Activated naive CD4-positive, alpha-beta T cell treated with anti-CD3 and anti-CD28 coated beads, Interleukin-2, amount 50 U/mL, for 24 hours (primary cell): Measurements from ENCODE around the gene LAG3.

Experiments used
- H3K27ac Mint-ChIP-seq: one replicate; pipeline ENCODE4 v1.8.0; 2021; ENCODE audit warnings: mild to moderate bottlenecking, mixed read lengths
- H3K27me3 Mint-ChIP-seq: one replicate; pipeline ENCODE4 v1.8.0; 2021; ENCODE audit warnings: mixed read lengths
- H3K36me3 Mint-ChIP-seq: one replicate; pipeline ENCODE4 v1.8.0; 2021; ENCODE audit warnings: mixed read lengths
- H3K4me1 Mint-ChIP-seq: one replicate; pipeline ENCODE4 v1.8.0; 2021; ENCODE audit warnings: mixed read lengths
- H3K4me3 Mint-ChIP-seq: one replicate; pipeline ENCODE4 v1.8.0; 2021; ENCODE audit warnings: mild to moderate bottlenecking, mixed read lengths
- H3K9me3 Mint-ChIP-seq: one replicate; pipeline ENCODE4 v1.8.0; 2021; ENCODE audit warnings: mixed read lengths

The LAG3 gene

DNA sequence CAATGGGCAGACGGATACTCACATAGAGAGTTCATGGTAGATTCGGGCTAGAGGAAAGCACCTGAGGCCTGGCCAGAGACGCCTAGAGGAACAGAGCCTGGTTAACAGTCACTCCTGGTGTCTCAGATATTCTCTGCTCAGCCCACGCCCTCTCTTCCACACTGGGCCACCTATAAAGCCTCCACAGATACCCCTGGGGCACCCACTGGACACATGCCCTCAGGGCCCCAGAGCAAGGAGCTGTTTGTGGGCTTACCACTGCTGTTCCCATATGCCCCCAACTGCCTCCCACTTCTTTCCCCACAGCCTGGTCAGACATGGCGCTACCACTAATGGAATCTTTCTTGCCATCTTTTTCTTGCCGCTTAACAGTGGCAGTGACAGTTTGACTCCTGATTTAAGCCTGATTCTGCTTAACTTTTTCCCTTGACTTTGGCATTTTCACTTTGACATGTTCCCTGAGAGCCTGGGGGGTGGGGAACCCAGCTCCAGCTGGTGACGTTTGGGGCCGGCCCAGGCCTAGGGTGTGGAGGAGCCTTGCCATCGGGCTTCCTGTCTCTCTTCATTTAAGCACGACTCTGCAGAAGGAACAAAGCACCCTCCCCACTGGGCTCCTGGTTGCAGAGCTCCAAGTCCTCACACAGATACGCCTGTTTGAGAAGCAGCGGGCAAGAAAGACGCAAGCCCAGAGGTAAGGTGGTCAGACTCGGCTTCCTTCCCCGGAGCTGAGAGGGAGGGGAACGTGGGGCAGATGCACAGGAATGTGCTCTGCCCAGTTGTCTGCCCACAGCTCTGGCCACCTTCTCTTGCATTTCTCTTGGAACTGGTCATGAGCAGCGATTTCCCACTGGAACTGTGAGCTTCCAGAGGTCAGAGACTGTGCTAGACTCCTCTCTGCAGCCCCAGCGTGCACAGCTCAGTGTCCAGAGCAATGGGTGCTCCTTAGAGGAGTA, 16.9 kb downstream of the LAG3 start, which contains the start of gene CD4:
TSS of gene CD4 (plus strand) at position 557 of the 953 bp plus-strand sequence. CDS start 10,611 bp downstream, outside the sequence.
- Mint-ChIP-seq H3K4me3 (peak within 1 kb of the TSS; percentile 95), H3K36me3 (peaks cover 2% of the 10 kb centered on the region), H3K9me3 (no peaks in the 10 kb centered on the region), H3K27ac (peak within 1 kb of the TSS; percentile 98), H3K4me1 (peaks cover 73% of the 10 kb centered on the region), H3K27me3 (no peaks in the 10 kb centered on the region)

DNA sequence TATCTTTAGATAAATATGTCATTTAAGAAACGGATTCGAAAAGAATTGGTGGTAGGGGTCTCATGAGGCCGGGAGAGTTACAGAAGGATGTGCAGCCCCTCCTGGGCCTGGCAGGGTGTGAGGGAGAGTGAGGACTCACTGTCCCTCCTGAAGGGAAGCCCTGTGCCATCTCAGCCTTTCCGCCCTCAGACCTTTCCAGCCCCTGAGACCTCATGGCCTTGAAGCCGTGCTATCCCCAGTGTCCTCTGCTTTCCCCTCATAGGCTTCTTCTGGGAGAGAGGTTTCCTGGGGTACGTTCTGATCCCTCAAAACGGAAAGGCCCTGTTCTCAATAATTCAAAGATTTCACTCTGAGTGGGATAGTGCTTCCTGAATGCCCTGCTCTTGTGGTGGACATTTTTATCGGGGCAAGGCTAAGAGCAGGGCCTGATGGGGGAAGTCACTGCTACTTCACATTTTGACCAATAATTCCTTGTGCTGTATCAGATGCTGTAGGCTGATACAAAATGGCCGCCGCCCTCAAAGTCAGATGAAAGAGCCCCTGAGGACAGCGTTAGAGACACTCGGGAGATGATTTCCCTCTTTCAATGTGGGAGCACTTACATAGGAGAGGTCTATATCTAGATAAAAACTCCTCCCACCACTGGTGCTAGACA, 18.3 kb downstream of the LAG3 start:
- Mint-ChIP-seq H3K4me1 (peaks cover 69% of the 10 kb centered on the region), H3K27ac (peak overlapping the region; percentile 98), H3K27me3 (no peaks in the 10 kb centered on the region), H3K4me3 (peak overlapping the region; percentile 95), H3K9me3 (no peaks in the 10 kb centered on the region), H3K36me3 (peaks cover 6% of the 10 kb centered on the region)

DNA sequence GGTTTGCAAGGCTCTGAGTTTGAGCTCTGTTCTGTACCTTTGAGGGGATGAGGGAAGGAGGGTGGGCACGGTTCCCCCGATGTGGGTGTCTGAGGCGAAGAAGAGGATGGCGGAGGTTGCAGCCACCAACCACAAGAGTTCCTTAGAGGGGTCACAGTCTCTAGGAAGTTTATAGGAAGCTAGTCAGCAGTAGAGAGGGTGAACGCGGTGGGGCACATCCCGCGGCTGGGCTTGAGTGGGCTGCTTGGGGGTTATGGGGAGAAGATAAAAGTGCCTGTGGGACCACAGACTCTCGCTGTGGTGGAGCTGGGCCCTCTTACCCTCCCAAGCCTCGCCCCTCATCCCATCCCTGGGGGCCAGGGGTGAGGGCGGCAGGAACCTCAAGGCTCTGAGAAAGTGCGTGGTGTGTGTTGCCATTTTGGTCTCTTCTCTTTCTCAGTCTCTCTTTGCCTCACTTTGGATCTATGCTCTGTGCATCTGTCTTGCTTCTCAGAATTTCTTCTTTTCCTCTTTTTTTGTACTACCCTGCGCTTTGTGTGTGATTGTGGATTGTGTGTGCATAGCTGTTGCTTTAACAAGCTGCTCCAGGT, 19.7 kb downstream of the LAG3 start:
- Mint-ChIP-seq H3K36me3 (peaks cover 10% of the 10 kb centered on the region), H3K9me3 (no peaks in the 10 kb centered on the region), H3K27me3 (no peaks in the 10 kb centered on the region), H3K4me3 (peak overlapping the region; percentile 95), H3K4me1 (peaks cover 71% of the 10 kb centered on the region), H3K27ac (peak overlapping the region; percentile 98)

DNA sequence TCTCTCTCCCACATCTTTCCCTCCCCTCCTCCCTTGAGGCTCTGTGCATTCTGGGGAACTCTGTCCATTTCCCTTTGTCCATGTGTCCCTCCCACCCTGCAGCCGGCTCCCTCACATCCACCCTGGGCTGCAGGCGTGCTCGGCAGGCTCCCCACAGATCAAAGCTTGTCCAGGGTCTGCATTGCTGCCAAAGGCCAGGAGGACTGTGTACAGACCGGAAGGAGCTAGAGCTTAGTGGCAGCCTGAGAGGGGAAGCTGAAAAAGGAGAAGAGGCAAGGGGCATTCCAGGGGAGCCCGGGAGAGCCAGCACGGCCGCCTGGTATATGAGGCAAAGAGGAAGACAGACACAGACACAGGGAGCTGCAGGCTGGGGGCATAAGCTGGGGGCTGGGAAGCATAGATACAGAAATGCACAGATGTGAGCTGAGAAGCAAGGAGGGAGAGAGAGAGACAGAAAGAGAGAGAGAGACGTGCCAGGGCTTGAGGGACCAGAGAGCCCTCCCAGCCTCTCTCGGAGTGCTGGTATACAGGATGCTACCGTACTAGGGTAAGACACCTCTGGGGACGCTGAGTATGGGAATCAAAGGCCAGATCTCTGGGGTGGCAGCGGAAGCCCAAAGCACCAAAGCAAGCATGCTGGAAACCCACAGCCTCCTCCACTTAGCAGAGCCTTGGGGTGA, 20.3 kb downstream of the LAG3 start:
- H3K9me3 Mint-ChIP-seq, result no peaks in the 10 kb centered on the region
- H3K4me3 Mint-ChIP-seq, result peak overlapping the region; percentile 95
- no peaks in the 10 kb centered on the region for H3K27me3 Mint-ChIP-seq
- H3K36me3 Mint-ChIP-seq, result peaks cover 10% of the 10 kb centered on the region
- H3K4me1 Mint-ChIP-seq, result peaks cover 73% of the 10 kb centered on the region
- H3K27ac Mint-ChIP-seq, result peak overlapping the region; percentile 98

DNA sequence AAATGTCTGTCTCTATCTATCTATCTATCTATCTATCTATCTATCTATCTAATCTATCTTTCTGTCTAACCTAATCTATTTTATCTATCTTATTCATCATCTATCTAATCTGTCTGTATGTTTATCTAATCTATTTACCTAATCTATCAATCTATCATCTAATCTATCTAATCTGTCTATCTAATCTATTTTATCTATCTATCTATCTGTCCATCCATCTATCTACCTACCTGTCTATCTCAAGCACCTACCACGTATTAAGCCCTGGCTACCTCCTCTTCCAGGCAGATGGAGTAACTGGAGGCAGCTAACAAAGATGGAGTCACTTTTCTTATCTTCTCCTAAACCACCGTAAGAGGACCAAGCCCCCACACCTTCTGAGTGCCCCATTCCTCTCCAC, 22.8 kb downstream of the LAG3 start:
- Mint-ChIP-seq H3K27ac (peak overlapping the region; percentile 67), H3K36me3 (peaks cover 13% of the 10 kb centered on the region), H3K4me3 (no peak overlapping the region), H3K4me1 (peaks cover 78% of the 10 kb centered on the region), H3K9me3 (no peaks in the 10 kb centered on the region), H3K27me3 (no peaks in the 10 kb centered on the region)

DNA sequence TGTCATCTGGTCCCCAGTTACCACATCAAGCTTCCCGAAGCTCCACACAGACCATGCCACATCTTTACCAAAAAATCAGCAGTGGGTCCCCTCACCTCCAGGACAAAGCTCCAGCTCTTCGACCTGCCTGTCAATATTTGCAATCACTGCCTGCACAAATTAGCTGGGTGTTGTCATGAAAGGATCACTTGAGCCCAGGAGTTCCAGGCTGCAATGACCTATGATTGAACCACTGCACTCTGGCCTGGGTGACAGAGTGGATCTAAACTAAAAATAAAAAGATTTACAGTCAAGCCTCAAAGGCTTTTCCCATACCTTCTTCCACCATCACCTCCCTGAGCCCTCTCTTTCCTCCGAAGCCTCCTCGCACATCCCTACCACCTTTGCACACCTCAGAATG, 24.3 kb downstream of the LAG3 start:
- H3K36me3 Mint-ChIP-seq, result peaks cover 13% of the 10 kb centered on the region
- no peaks in the 10 kb centered on the region for H3K27me3 Mint-ChIP-seq
- peak overlapping the region; percentile 89 for H3K27ac Mint-ChIP-seq
- H3K9me3 Mint-ChIP-seq, result no peaks in the 10 kb centered on the region
- peaks cover 74% of the 10 kb centered on the region for H3K4me1 Mint-ChIP-seq
- no peak overlapping the region for H3K4me3 Mint-ChIP-seq

DNA sequence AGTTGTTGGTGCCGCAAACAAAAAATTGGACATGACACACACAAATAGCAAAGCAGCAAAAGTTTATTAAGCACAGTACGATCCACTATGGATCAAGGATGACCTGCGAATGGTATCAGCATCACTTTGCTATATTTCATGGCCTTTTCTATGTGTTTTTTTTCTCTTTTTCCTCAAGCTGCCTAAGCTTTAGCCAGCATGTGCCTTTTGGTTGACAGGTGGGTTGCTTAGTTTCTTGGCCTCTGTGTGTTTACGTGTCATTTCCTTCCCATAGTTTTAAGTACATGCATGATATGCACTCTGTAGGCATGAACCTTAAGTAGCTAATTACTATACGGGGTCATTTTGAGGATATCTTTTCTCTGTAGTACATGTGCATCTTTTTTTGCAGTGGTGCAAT, 26.8 kb downstream of the LAG3 start:
- H3K9me3 Mint-ChIP-seq, result no peaks in the 10 kb centered on the region
- peak overlapping the region; percentile 79 for H3K27ac Mint-ChIP-seq
- peaks cover 51% of the 10 kb centered on the region for H3K4me1 Mint-ChIP-seq
- H3K36me3 Mint-ChIP-seq, result peaks cover 13% of the 10 kb centered on the region
- H3K4me3 Mint-ChIP-seq, result no peak overlapping the region
- no peaks in the 10 kb centered on the region for H3K27me3 Mint-ChIP-seq

DNA sequence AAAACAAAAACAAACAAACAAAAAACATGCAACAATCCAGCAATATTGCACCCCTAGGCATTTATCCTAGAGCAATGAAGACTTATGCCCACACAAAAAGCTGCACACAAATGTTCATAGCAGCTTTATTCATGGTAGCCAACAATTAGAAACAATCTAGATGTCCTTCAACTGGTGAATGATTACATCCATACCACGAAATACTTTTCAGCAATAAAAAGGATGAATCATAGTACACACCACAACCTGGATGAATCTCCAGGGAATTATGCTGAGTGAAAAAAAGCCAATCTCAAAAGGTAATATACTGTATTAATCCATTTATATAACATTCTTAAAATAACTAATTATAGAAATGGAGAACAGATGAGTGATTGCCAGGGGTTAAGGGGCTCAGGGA, 34.9 kb downstream of the LAG3 start:
- no peaks in the 10 kb centered on the region for H3K9me3 Mint-ChIP-seq
- peaks cover 29% of the 10 kb centered on the region for H3K4me1 Mint-ChIP-seq
- no peak overlapping the region for H3K4me3 Mint-ChIP-seq
- H3K36me3 Mint-ChIP-seq, result peaks cover 11% of the 10 kb centered on the region
- no peaks in the 10 kb centered on the region for H3K27me3 Mint-ChIP-seq
- no peak overlapping the region for H3K27ac Mint-ChIP-seq

DNA sequence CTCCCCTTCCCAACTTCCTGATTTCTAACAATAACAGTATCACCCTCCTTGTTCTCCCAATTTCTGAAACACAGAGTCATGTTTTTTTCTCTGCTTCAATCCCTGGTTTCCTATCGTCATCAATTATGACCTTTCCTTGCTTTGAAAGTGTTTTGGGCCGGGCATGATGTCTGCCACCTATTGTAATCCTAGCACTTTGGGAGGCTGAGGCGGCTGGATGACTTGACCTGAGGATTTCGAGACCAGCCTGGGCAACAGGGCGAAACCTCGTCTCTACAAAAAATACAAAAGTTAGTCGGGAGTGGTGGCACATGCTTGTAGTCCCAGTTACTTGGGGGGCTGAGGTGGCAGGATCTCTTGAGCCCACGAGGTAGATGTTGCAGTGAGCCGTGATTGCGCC, 36.7 kb downstream of the LAG3 start:
- no peak overlapping the region for H3K27ac Mint-ChIP-seq
- peaks cover 34% of the 10 kb centered on the region for H3K4me1 Mint-ChIP-seq
- no peaks in the 10 kb centered on the region for H3K27me3 Mint-ChIP-seq
- peaks cover 11% of the 10 kb centered on the region for H3K36me3 Mint-ChIP-seq
- no peak overlapping the region for H3K4me3 Mint-ChIP-seq
- no peaks in the 10 kb centered on the region for H3K9me3 Mint-ChIP-seq

DNA sequence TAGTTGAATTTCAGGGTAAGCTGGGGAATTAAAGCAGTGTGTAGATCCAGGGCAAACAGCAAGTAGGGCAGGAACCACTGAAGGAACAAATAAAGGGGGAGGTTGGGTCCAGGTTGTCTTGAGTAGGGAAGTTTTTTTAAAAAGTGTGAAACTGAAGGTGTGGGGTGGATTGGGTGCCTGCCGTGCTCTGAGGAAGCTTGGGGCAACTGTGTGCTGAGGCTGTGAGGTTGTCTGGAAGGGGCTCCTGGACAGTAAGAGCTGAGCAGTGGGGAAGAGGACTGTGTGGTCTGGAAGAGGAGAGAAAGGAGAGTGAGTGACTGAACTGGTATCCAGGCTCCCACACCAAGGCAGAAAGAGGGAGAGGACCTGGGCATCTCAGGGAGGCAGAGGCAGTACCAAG, 38.4 kb downstream of the LAG3 start:
- Mint-ChIP-seq H3K4me1 (peaks cover 27% of the 10 kb centered on the region), H3K27ac (peak overlapping the region; percentile 91), H3K36me3 (peaks cover 5% of the 10 kb centered on the region), H3K4me3 (no peak overlapping the region), H3K27me3 (no peaks in the 10 kb centered on the region), H3K9me3 (no peaks in the 10 kb centered on the region)

DNA sequence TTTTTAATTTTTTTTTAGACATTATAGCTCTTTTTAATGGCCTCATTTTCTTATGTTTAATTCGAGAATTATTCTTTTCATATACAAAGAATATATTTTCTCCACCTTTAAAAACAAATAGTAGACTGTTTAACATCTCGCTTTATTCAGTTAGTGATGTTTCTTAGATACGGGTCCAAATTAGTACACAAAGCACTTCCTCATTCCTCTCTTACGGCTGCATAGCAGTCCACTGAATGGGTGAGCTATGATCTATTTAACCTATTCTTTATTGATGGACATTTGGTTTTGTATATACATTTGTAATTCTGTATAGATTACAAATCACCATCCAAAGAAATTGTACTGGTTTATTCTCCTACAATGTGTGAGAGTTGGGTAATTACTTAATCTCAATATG, 41.0 kb downstream of the LAG3 start:
- no peak overlapping the region for H3K27ac Mint-ChIP-seq
- no peaks in the 10 kb centered on the region for H3K27me3 Mint-ChIP-seq
- H3K9me3 Mint-ChIP-seq, result no peaks in the 10 kb centered on the region
- H3K36me3 Mint-ChIP-seq, result peaks cover 10% of the 10 kb centered on the region
- H3K4me3 Mint-ChIP-seq, result no peak overlapping the region
- peaks cover 26% of the 10 kb centered on the region for H3K4me1 Mint-ChIP-seq

DNA sequence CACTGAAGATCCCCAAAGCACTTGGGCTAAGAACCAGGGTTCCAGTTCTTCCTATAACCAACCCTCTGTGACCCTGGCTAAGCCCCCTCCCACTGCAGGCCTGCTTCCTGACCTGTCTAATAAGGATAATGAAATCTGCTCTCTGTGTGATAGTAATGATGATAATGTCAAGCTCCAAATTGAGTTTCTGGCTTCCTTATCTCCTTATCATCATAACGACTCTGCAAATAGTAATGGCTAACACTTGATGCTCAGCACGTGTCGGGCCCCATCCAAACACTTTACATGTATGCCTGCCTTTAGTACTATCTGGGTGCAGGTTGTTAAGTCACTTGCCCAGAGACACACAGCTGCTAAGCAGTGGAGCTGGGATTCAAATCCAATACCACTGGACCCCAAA, 44.3 kb downstream of the LAG3 start:
- Mint-ChIP-seq H3K27me3 (no peaks in the 10 kb centered on the region), H3K9me3 (no peaks in the 10 kb centered on the region), H3K27ac (peak overlapping the region; percentile 17), H3K4me3 (no peak overlapping the region), H3K4me1 (peaks cover 16% of the 10 kb centered on the region), H3K36me3 (peaks cover 5% of the 10 kb centered on the region)

DNA sequence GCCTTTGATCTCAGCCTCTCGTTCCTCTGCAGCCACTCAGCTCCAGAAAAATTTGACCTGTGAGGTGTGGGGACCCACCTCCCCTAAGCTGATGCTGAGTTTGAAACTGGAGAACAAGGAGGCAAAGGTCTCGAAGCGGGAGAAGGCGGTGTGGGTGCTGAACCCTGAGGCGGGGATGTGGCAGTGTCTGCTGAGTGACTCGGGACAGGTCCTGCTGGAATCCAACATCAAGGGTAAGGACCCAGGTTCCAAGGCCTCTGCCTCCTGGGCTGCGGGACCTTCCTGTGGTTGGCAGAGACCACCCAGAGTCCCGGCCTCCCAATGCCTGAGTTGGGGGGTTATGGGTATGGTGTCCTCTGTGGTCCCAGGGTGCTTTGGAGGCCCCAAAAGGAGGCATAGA, 44.8 kb downstream of the LAG3 start:
- H3K4me3 Mint-ChIP-seq, result no peak overlapping the region
- peak overlapping the region; percentile 41 for H3K27ac Mint-ChIP-seq
- H3K27me3 Mint-ChIP-seq, result no peaks in the 10 kb centered on the region
- peaks cover 5% of the 10 kb centered on the region for H3K36me3 Mint-ChIP-seq
- peaks cover 19% of the 10 kb centered on the region for H3K4me1 Mint-ChIP-seq
- no peaks in the 10 kb centered on the region for H3K9me3 Mint-ChIP-seq

DNA sequence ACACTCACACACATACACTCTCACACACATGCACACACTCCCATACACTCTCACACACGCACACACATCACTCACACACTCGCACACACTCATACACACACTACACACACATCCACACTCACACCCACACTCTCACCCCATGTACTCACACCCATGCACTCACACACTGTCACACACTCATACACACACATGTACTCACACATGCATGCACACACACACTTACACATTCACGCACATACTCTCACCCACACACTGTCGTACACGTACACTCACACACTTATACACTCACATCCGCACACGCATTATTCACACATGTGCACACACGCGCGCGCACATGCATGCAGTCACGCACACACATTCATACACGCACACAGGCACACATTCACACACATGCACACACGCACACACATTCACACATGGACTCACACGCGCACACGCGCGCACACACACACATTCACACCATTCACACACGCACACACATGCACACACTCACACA, 45.4 kb downstream of the LAG3 start:
- Mint-ChIP-seq H3K36me3 (peaks cover 5% of the 10 kb centered on the region), H3K4me1 (peaks cover 20% of the 10 kb centered on the region), H3K27me3 (no peaks in the 10 kb centered on the region), H3K27ac (peak overlapping the region; percentile 6), H3K4me3 (no peak overlapping the region), H3K9me3 (no peaks in the 10 kb centered on the region)

DNA sequence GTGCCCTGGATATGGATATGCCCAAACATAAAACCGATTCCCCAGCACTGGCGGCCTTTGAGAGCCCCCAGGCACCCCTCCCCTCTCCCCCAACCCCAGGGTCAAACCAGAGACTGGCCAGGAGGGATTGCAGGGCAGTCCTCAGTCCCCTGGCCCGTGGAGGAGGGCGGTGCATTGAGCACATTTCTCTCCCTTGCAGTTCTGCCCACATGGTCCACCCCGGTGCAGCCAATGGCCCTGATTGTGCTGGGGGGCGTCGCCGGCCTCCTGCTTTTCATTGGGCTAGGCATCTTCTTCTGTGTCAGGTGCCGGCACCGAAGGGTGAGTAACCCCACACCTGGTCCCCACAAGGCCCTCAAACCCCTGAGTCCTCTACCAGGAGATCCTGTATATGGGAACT, 45.9 kb downstream of the LAG3 start:
- Mint-ChIP-seq H3K36me3 (peaks cover 5% of the 10 kb centered on the region), H3K4me3 (no peak overlapping the region), H3K27ac (no peak overlapping the region), H3K9me3 (no peaks in the 10 kb centered on the region), H3K4me1 (peaks cover 20% of the 10 kb centered on the region), H3K27me3 (peaks cover 2% of the 10 kb centered on the region)
